ENCODE results near the gene SLC13A2.

The SLC13A2 gene

DNA sequence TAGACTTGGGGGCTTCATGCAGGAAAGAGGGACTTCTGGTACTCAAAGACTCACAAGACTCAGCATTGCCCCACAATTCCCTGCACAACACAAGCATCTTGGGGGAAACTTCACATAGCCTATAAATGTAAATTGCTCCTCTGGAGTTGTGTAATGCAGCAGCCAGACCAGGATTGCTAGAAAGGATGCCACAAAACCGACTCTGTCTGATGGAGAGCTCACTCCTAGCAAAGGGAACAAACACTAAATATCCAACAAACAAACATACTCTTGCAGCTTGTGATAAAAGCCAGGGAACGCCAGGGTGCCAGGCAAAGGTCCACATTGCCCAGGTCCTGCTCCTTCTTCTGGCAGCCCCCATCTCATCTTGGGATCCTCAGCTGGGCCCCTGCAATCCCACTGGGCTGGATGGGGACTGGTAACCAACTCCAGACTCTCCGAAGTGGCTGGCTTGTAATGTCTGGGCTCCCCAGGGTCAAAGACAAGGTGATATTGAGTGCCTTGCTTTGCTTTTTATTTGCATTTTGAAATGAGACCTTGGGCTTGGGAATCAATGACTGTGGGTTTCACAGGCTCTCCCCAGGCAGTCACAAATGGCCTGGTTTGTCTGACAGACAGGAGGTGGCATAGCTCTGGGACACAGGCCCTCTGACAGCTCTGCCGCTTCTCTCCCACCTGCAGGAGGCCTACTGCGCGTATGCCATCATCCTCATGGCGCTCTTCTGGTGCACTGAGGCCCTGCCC is 15.3 kb downstream of the SLC13A2 start (continued):
- TF ChIP-seq ZNF23 (tag by site-specific recombination; IDR thresholded peaks at IDR 0.05; ENCODE audit: borderline replicate concordance) (no peak), ZNF664 (tag by site-specific recombination; IDR thresholded peaks at IDR 0.05) (no peak), ZFP69B (tag by site-specific recombination; IDR thresholded peaks at IDR 0.05) (no peak), ZNF354C (tag by site-specific recombination; IDR thresholded peaks at IDR 0.05; ENCODE audit: borderline replicate concordance, low read depth) (no peak)
- TF ChIP-seq, protein P1, sequence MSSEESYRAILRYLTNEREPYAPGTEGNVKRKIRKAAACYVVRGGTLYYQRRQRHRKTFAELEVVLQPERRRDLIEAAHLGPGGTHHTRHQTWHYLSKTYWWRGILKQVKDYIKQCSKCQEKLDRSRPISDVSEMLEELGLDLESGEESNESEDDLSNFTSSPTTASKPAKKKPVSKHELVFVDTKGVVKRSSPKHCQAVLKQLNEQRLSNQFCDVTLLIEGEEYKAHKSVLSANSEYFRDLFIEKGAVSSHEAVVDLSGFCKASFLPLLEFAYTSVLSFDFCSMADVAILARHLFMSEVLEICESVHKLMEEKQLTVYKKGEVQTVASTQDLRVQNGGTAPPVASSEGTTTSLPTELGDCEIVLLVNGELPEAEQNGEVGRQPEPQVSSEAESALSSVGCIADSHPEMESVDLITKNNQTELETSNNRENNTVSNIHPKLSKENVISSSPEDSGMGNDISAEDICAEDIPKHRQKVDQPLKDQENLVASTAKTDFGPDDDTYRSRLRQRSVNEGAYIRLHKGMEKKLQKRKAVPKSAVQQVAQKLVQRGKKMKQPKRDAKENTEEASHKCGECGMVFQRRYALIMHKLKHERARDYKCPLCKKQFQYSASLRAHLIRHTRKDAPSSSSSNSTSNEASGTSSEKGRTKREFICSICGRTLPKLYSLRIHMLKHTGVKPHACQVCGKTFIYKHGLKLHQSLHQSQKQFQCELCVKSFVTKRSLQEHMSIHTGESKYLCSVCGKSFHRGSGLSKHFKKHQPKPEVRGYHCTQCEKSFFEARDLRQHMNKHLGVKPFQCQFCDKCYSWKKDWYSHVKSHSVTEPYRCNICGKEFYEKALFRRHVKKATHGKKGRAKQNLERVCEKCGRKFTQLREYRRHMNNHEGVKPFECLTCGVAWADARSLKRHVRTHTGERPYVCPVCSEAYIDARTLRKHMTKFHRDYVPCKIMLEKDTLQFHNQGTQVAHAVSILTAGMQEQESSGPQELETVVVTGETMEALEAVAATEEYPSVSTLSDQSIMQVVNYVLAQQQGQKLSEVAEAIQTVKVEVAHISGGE (tag by site-specific recombination; conservative IDR thresholded peaks at IDR 0.05; ENCODE audit: low read depth): no peak

DNA sequence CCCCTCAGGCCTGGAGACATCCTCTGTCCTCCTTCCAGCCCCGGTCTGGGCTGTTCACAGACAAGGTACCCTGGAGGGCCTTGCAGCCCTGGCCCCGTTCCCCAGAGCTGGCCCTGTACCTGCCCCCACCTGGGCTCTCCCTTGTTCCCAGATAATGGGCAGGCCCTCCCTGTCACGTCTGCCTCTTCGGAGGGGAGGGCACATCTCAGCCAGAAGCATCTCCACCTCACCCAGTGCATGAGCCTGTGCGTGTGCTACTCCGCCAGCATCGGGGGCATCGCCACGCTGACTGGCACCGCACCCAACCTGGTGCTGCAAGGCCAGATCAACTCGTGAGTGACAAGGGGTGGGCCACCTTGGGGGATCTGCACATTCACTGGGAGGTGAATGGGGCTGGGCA is 17.8 kb downstream of the SLC13A2 start:
- no peak overlapping the region for H3K27ac ChIP-seq (ENCODE audit: extremely low read depth, low read depth, low read length)
- no peaks in the 10 kb centered on the region for H3K9me3 ChIP-seq (ENCODE audit: control insufficient read depth, insufficient read depth, low read depth, low read length)
- H3K4me3 ChIP-seq (ENCODE audit: low read depth, low read length): no peak overlapping the region
- ChIA-PET CTCF (interaction anchor here (0.6 to 7.1 kb wide), 4 partner anchors 14 to 142 kb away, joined by 3 to 155 read pairs (median 12); no protein-coding TSS in a partner anchor), POLR2A (no interaction called here)
- no peaks in the 10 kb centered on the region for H3K4me1 ChIP-seq (ENCODE audit: control insufficient read depth, insufficient read depth, low read length)
- H3K36me3 ChIP-seq (ENCODE audit: control insufficient read depth in 2 of 2, insufficient read depth in 1 of 2, low read length in 2 of 2): no peaks in the 10 kb centered on the region
- TF ChIP-seq, protein P2, sequence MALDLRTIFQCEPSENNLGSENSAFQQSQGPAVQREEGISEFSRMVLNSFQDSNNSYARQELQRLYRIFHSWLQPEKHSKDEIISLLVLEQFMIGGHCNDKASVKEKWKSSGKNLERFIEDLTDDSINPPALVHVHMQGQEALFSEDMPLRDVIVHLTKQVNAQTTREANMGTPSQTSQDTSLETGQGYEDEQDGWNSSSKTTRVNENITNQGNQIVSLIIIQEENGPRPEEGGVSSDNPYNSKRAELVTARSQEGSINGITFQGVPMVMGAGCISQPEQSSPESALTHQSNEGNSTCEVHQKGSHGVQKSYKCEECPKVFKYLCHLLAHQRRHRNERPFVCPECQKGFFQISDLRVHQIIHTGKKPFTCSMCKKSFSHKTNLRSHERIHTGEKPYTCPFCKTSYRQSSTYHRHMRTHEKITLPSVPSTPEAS (tag by site-specific recombination; IDR thresholded peaks at IDR 0.05): no peak
- TF ChIP-seq ZNF777 (tag by site-specific recombination; IDR thresholded peaks at IDR 0.05; ENCODE audit: borderline replicate concordance) (no peak), ZNF561 (tag by site-specific recombination; IDR thresholded peaks at IDR 0.05; ENCODE audit: borderline replicate concordance) (no peak), ZNF837 (tag by site-specific recombination; IDR thresholded peaks at IDR 0.05) (no peak), ZNF292 (tag by site-specific recombination; IDR thresholded peaks at IDR 0.05; ENCODE audit: borderline replicate concordance, low read depth) (no peak), ZNF514 (tag by site-specific recombination; IDR thresholded peaks at IDR 0.05) (no peak), ZNF791 (tag by site-specific recombination; IDR thresholded peaks at IDR 0.05) (no peak), ZNF555 (tag by site-specific recombination; conservative IDR thresholded peaks at IDR 0.05) (no peak), ZNF433 (tag by site-specific recombination; IDR thresholded peaks at IDR 0.05; ENCODE audit: low read depth) (no peak), ZSCAN23 (tag by site-specific recombination; IDR thresholded peaks at IDR 0.05) (no peak), ZNF560 (tag by site-specific recombination; IDR thresholded peaks at IDR 0.05; ENCODE audit: borderline replicate concordance) (no peak), KLF16 (tag by site-specific recombination; IDR thresholded peaks at IDR 0.05) (no peak)
- TF ChIP-seq, protein P3, sequence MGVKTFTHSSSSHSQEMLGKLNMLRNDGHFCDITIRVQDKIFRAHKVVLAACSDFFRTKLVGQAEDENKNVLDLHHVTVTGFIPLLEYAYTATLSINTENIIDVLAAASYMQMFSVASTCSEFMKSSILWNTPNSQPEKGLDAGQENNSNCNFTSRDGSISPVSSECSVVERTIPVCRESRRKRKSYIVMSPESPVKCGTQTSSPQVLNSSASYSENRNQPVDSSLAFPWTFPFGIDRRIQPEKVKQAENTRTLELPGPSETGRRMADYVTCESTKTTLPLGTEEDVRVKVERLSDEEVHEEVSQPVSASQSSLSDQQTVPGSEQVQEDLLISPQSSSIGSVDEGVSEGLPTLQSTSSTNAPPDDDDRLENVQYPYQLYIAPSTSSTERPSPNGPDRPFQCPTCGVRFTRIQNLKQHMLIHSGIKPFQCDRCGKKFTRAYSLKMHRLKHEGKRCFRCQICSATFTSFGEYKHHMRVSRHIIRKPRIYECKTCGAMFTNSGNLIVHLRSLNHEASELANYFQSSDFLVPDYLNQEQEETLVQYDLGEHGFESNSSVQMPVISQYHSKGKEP (tag by site-specific recombination; IDR thresholded peaks at IDR 0.05): no peak
- TF ChIP-seq, protein P1 (tag by site-specific recombination; conservative IDR thresholded peaks at IDR 0.05; ENCODE audit: low read depth): no peak
- TF ChIP-seq, protein P4, sequence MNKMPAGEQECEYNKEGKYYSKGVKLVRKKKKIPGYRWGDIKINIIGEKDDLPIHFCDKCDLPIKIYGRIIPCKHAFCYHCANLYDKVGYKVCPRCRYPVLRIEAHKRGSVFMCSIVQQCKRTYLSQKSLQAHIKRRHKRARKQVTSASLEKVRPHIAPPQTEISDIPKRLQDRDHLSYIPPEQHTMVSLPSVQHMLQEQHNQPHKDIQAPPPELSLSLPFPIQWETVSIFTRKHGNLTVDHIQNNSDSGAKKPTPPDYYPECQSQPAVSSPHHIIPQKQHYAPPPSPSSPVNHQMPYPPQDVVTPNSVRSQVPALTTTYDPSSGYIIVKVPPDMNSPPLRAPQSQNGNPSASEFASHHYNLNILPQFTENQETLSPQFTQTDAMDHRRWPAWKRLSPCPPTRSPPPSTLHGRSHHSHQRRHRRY (tag by site-specific recombination; IDR thresholded peaks at IDR 0.05): no peak

All from HEK293 (cell line).